Vagina (tissue), 2 donors: ENCODE measurements around the gene C19orf38.

Experiments
- CTCF ChIP-seq, 3 experiments: fragments of 450-650 bp in 2 of 3; fragments of 200-600 bp in 1 of 3; sonication (generic) in 1 of 3; IDR thresholded peaks; one replicate each; pipeline ENCODE4 v1.5.1; 2017 to 2019; ENCODE audit warnings: antibody characterized with exemption in 3 of 3, mild to moderate bottlenecking in 2 of 3, moderate library complexity in 2 of 3
- POLR2AphosphoS5 ChIP-seq, 2 donors: sonication (generic); formaldehyde crosslinking; IDR thresholded peaks; one replicate each; pipeline ENCODE4 v1.9.0; 2017; ENCODE audit warnings: antibody characterized with exemption in 2 of 2, mild to moderate bottlenecking in 2 of 2, low read depth in 1 of 2; ENCODE audit not compliant: insufficient read depth in 1 of 2

- TF ChIP-seq CTCF (IDR thresholded peaks at IDR 0.05) (no peak), POLR2AphosphoS5 (IDR thresholded peaks at IDR 0.05; ENCODE audit: insufficient read depth in 1 of 2, low read depth in 1 of 2) (no peak)
Observed at GRCh38 chr19:10852941-10853340, 4.7 kb downstream of the C19orf38 start.
